ENCODE results near the gene CRYGS.
A peak's percentile ranks its signal among the peaks of the same experiment; 100 is the strongest.
"Not testable (repeated sequence)": the region's sequence is repeated elsewhere in the genome, so short reads cannot be mapped to it uniquely, and the experiment has no call there.

Gene CRYGS

GRCh38 chr3:186544281-186544680 lies at the start of gene CRYGS:
Gene CRYGS (minus strand): TSS chr3:186544380. CDS start chr3:186544326, 54 bp downstream.
- DNase-seq = no peak

DNA sequence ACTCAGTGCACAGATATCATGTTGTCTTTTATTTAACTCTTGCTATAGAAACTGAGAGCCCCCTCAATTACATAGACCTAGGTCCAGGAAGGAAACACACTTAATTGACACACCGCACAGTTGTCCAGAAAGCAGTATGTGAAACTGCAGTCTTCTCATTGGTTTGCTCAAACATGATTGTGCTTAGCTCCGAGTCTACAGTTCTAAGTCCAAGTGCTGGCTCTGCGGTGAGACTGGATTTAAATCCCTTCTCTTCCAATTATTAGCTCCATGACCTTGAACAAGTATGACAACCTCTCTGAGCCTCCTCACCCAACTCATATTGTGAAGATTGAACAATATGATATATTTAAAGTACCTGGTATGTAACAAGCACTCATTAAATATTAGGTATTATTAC lies 49.7 kb upstream of the CRYGS start:
- no peak for DNase-seq

- DNase-seq = no peak
Observed at GRCh38 chr3:186592682-186593081, 48.5 kb upstream of the CRYGS start.

- no peak for DNase-seq
Observed at GRCh38 chr3:186590580-186591295, 46.6 kb upstream of the CRYGS start.

DNA sequence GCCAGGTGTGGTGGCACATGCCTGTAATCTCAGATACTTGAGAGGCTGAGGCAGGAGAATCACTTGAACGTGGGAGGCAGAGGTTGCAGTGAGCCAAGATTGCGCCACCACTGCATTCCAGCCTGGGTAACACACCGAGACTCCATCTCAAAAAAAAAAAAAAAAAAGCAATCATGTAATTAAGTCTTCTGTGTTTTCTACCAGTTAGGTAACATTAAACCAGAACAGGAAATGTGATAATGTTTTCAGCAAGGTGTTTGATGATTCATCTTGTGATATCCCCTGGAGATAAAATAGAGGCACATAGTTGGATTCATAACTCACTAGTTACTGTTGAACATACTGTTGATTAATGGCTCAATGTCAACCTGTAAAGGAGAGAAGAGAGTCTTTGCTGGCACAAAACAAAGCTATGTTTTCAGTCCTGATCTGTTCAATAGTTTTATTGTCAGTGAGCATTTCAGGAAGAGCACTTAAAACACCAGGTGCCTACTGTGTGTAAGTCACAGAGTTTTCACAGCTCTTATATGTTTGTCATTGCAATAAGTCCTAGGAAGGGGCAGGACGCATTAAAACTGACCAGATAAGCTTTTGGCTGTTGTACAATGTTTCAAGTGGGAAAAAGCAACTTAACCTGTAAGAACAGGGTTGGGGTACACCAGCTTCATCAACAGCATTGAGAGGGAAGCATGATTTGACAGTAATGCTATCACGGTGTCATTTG lies 45.8 kb upstream of the CRYGS start:
- no peak for DNase-seq

DNA sequence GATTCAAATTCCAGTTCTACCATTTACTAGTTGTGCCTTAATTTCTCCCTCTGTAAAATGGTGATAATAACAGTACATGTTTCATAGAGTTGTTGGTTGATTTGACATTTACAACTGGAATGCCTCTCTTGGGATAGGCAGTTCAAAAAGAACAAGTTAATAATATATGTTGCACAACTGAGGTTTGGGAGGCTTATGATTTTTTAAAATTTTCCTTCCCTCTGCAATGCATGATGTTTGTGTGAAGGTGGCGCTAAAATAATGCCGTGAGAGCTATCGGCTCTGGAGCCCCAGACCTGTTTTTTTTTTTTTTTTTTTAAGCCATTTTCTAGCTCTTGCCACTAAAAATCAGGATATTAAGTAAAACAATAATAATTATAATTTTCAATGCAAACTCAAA lies 44.9 kb upstream of the CRYGS start:
- no peak for DNase-seq

DNA sequence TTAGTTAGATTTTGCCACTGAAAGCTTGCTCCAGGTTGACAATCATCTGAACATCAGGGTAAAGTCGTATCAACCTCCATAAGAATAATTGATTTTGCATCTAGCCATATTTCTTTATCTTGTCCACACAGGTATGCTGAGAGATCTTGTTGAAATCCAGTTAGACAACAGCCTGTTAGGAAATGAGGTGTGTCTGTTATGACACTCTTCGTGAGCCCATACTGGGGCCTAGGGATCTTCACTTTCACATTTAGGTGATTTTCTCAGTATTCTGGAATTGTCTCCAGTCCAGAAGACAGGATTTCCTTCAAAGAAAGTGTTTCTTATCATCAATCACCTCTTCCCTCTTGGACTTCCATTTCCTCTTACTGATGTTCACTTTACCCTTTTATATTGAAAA lies 44.5 kb upstream of the CRYGS start:
- DNase-seq = no peak

DNA sequence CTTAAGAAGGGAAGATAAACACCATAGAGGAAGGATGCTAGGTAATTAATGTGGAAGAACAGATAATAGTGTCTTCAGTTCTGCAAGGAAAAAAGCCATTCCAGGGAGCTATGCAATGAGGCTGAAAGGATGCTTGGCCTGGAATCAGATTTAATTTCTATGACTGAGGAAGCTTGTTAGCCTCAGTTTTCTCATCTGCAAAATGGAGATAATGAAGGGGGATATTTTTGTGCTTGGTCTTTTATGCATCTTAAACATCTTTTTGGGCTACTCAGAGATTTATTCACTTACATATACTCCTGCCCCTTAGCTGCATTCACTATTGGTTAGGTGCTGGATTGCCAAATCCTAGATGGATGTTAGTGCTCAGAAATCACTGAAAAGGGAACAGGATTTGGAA lies 43.0 kb upstream of the CRYGS start:
- no peak for DNase-seq

DNA sequence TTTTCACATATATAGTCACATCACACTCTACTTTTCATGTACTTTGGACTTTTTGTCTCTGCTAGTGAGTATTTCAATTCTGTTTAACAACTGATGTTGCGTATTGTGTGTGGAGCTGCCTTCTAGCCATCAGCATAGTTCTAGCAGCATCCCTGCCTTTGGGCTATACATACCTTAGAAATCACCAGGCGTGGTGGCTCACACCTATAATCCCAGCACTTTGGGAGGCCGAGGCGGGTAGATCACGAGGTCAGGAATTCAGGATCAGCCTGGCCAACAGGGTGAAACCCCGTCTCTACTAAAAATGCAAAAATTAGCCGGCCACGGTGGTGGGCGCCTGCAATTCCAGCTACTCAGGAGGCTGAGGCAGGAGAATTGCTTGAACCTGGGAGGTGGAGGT lies 42.1 kb upstream of the CRYGS start:
- DNase-seq = not testable (repeated sequence)

DNA sequence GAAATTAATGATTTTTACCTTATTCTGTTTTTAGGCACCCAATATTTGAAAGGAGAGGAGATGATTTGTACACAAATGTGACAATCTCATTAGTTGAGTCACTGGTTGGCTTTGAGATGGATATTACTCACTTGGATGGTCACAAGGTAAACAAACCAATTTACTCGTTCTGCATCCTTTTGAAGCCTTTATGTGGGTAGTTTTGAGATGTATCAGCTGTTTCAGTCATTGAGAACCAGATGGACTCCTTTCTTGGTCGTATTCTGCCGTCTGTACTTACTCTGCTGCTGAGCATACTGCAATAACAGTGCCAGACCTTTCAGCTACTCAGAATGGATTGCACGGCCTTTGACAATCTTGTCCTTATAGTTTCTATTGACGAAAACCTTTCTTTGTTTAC lies 39.7 kb upstream of the CRYGS start:
- no peak for DNase-seq

DNA sequence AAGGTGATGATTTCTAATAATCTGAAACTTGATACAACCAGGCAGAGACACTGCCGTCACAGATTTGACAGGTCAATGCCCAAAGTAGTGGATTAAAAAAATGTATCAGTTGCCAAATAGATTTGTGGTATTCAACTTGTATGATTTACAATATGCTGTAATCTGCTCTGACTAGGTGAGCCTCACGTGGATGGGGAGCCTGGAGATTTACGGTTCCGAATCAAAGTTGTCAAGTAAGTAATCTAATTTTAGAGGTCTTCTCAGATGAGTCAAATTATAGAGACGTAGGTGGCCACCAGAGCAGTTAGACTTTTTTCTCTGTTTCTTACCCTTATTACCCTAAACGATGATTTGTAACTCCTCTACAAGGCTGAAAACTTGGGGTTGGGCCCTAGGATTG lies 38.4 kb upstream of the CRYGS start:
- no peak for DNase-seq

GRCh38 chr3:186580785-186581184 lies 36.6 kb upstream of the CRYGS start:
- DNase-seq = no peak

GRCh38 chr3:186577521-186577920 lies 33.3 kb upstream of the CRYGS start:
- DNase-seq = no peak

DNA sequence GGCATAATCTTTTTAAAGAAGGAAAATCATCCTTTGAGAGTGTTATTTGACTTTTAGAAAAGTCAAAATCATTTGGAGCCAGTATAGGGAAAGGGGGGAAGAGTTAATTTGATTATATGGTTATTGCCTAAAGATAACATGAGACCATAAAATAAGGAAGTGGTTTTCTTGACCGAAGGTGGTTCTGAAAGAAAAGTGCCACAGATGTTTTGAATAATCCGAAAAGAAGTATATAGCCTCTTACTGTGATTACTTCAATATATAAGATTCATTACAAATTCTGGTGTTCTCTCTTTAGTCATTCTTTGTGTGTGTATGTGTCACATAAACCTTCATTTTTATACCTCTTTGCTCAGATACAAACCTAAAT lies 27.4 kb upstream of the CRYGS start:
- no peak for DNase-seq

DNA sequence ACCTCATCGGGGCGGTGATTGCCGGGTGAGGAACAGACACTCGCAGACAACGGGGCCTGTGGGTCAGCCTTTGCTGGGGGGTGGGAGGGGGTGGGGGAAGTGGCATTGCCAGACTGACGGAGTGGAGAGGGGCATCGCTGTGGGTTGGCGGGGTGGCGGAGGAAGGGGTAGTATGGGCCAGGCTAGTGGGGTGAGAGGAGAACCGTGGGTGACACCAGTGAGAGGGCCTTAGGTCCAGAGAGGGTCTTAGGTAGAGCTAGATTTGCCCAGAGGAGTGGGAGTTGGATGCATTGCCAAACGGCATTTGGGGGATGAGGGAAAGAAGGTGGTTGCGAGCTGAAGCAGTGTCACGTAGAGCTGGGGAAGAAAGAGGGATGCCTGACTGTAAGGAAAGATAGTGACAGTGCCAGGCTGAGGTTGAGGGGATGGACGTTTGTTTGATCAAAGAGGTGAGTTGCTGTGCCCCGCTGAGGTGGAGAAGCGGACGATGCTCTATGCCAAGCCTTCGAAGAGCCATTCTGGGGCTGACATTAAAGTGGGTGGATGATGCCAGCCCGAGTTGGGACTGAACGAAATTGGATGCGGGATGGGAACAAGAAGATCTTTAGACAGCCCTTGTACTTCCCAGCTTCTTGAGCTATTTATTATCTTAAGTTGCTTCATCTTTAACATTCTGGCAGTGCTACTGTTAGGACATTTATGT lies 26.9 kb upstream of the CRYGS start:
- no peak for DNase-seq

DNA sequence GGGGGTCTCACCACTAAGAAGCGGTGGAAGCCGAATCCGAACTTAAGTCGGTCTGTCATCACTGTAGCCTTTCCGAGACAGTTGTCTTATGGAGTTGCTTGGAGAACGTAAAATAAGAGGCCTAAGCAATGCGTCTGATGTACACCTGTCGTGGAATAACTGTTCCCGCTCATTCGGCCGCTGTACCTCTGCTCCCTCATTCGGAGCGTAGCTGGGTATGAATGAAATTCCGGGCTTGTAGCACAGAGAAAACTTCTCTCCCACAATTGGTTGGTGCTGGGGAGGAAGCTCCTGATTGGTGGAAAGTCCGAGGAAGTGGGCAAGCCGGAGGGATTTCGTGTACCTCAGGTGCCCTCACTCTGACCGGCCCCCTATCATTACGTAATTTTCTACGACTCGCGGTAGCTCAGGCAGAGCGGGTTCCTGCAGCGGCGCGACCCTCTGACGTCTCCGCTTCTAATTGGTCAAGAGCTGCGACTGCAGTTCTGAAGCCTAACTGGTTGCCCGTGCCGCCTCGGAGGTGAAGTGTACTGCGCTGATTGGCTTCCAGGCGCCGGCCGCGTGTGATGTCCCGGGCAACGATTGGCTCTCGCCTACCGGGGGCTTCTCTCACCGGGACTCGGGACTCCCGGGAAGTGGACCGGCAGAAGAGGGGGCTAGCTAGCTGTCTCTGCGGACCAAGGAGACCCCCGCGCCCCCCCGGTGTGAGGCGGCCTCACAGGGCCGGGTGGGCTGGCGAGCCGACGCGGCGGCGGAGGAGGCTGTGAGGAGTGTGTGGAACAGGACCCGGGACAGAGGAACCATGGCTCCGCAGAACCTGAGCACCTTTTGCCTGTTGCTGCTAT lies 26.1 kb upstream of the CRYGS start, which contains the start of gene DNAJB11:
Gene DNAJB11, plus strand, starts transcription at position 625 of the 845 bp plus-strand sequence. Its CDS starts 178 bp downstream, at position 803.
- peak; percentile 97 for DNase-seq

GRCh38 chr3:186569779-186570095 lies 25.6 kb upstream of the CRYGS start:
- no peak for DNase-seq

DNA sequence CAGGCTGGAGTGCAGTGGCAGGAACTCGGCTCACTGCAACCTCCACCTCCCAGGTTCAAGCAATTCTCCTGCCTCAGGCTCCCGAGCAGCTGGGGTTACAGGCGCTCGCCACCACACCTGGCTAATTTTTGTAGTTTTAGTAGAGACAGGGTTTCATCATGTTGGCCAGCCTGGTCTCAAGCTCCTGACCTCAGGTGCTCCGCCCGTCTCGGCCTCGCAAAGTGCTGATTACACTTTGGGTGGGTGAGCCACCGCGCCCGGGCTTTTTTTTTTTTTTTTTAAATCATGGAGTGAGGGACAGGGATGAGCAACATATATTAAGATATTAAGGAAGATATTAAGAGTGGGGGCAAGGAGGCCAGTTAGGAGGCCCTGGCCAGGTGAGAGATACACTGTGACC lies 25.2 kb upstream of the CRYGS start:
- DNase-seq = not testable (repeated sequence)

GRCh38 chr3:186567072-186567921 lies 23.1 kb upstream of the CRYGS start, which contains the start of gene TBCCD1:
Gene TBCCD1 (minus strand): TSS chr3:186567339. CDS start chr3:186564329, 3,010 bp downstream.
- DNase-seq = peak; percentile 94

DNA sequence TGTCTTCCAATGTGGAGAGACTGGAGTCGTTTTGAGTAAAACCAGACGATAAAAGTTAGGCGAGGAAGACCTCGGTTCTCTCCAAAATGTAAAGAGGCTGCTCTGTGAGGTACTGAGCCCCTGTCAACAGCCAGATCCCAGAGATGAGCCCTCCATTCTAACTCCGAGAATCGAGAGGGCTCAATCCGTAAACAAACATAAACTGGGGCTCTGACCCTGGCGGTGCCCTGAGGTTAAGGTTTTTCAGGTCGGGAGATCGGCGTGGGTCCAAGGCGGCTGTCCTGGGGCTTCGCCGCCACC lies 22.5 kb upstream of the CRYGS start:
- no peak for DNase-seq

GRCh38 chr3:186564586-186564985 lies 20.4 kb upstream of the CRYGS start:
- DNase-seq = no peak

DNA sequence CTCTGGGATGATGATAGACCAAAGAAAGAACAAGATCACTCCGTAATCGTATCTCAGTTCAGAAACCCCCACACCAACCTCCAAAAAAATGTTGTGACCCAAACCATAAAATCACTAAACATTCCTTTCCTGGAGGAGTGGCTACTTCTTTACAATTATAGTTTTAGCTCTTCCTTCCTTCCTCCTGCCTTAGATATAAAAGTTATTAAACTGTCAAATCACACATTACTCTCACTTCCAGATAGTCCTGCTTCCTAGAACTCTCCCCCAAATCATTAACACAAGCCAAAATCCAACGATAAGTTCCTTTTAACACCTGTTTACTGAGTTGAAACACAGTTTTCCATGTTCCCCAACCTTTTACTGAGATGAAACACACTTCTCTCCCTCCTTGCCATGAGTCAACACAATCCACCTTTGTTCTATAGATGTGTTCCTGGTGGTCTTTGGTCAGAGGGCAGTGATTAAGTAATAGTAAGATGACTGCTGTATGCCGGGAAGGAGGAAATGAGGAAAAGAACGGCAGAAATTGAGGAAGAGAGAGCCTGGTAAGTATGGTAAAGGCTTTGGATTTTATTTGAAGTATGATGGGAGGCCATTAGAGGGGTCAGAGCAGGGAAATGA lies 8.3 kb upstream of the CRYGS start:
- DNase-seq = no peak
